Measurements from ENCODE around the gene QKI.
A peak's percentile ranks its signal among the peaks of the same experiment; 100 is the strongest.

Gene QKI

GRCh38 chr6:163392533-163392932 is 22.0 kb upstream of the QKI start:
- DNase-seq: no peak

- DNase-seq: no peak
Measured at GRCh38 chr6:163393923-163394322, 20.6 kb upstream of the QKI start.

DNA sequence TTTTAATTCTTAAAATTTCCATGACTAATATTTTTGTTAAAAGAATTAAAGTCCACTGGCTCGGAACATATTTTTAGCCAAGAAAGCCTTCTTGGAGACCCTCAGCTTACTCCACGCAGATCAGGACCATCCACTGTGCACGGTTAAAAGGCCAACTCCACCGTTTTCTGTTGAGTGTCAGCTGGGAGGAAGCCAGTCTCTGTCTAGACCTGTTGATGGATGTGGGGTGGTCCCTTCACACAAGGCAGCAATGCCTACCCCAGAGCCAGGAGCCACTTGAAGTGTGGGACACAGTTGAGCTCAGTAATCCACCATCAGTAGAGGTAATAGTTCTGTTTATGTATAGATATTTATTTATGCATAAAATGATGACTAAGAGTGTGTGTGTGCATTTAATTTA is 19.9 kb upstream of the QKI start:
- no peak for DNase-seq

DNA sequence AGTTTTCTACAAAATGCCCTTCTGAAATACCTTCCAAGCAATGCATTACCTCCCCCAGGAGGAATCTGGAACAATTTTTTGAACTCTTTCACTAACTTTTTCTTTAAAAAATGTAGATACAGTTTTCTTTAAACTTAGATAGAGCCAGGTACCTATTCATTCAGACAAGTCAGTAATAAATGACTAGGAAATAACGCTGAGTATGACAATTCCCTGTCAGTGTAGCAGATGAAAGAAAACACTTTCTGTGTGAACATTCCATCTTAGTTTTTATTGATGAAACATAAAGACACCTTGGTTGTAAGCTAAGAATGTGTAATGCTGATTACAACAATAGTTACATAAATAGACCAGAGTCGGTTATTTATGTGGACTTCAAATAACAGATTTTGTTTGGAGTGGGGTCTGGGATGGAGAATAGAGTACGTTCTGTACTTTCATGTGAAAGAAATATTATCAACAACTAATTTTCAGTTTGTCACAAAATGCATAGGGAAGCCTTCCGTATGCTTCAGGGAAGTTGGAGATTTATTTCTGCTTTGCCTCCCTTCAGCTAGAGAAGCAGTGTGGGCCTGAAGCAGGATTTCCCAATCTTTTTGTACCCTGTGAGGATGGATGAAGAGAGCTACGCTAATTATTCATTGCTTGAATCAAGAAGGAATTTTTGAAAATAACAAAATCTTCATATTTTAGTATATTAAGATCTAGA is 19.2 kb upstream of the QKI start:
- no peak for DNase-seq

DNA sequence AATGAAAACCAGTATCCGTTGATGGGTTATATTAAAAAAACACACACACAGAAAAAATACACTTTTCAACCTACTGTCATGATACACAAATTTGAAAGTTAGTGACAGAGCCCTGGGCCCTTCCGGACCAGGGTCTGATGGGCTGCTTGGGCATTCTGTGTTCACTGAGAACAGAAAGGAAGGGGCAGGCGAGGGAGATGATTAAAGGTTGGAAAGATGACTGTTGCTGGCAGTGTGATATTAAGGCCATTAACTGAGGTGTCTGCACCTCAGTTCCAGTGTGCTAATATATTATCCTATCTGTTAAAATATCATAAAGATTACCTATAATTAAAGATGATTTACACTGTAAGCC is 18.7 kb upstream of the QKI start:
- DNase-seq: no peak

- no peak for DNase-seq
Measured at GRCh38 chr6:163397326-163397725, 17.2 kb upstream of the QKI start.

GRCh38 chr6:163398115-163398514 is 16.4 kb upstream of the QKI start:
- DNase-seq: no peak

- no peak for DNase-seq
Measured at GRCh38 chr6:163398815-163399214, 15.7 kb upstream of the QKI start.

DNA sequence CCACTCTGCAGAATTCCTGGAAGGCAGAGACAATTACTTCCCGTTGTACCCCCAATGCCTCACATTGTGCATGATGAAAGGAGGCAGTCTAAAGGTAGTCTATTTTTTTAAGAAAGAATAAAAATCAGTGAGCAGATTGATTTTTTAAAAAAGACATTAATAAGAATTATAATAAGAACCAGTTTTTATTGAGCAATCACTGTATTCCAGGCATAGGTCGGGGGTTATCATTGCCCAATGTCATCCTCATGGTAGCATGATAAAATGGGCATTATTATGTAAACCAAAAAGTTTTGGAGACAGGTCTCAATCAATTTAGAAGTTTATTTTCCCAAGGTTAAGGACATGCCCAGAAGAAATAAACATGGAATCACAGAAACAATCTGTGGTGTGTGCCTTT is 14.0 kb upstream of the QKI start:
- no peak for DNase-seq

GRCh38 chr6:163401039-163401885 is 13.3 kb upstream of the QKI start:
- no peak for DNase-seq

DNA sequence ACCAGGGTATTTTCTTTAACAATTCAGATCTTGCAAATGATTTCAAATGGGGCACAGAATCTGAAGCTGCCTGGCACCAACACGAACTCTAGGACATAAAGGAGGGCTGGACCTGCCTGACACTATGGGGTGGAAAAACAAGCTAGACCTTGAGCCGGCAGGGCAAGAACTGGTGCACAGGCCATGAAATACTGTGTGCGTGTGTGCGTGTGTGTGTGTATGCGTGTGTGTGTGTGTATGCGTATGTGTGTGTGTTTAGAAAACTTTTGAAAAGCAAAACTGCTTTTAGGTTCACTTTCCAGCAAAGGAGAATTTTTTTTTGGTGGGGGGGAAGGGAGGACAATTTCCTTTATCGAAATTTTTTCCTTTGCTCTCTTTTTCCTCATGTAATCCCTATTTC is 11.9 kb upstream of the QKI start:
- DNase-seq: no peak

- no peak for DNase-seq
Measured at GRCh38 chr6:163404825-163405265, 9.7 kb upstream of the QKI start.

GRCh38 chr6:163405412-163406309 is 8.9 kb upstream of the QKI start:
- DNase-seq: no peak

DNA sequence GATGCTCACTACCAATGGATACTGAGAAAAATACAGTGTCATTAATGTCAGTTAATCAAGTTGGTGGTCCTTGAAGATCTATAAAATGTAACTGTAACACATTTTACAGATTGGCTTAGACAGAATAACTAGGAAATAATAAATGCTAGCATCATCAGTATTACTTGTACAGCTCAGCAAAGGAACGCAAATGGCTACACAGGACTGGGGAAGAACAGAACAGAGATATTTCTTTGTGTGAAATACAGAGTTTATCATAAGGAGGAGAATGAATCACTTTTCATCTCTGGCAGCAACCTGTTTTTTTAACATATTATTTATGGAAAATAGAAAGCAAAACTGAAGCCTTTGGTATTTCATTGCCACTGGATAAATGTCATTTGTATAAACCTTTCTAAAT is 8.2 kb upstream of the QKI start:
- no peak for DNase-seq

- no peak for DNase-seq
Measured at GRCh38 chr6:163406830-163407229, 7.7 kb upstream of the QKI start.

GRCh38 chr6:163408352-163408991 is 6.0 kb upstream of the QKI start:
- DNase-seq: no peak

DNA sequence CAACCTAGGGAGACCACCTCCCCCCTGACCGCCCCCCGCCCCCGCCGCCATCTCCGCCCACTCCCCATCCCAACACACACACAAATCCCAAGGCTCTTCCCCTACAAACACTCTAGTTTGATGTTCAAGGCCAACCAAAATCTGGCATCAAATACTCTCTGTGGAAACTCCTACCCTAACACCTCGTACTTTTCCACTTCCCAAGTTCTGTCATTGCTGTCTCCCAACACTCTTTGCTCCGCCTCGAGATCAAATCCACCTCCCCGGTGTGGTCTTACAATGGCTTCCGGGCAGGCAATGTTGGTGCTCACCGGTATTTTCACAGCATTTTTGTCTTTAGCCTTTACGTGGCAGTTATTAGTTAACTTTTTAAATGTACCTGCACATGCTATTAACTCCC is 4.8 kb upstream of the QKI start:
- no peak for DNase-seq

DNA sequence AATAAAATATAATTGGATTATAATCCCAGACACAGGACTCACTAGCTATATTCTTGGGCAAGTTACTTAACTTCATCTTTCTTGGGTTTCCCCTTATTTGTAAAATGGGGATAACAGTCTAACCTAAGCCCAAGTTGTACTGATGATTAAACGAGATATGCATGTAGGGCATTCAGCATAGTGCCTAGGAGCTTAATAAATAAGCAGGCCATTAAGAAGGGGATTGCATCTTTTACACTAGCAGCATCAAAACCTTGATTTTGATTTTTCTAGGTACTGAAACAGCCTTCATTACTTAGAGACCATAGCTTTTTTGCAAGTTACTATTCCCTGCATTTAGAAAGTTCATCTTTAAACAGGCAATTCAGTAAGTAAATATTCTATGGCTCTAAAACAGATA is 2.2 kb upstream of the QKI start:
- peak in 1 of 2 experiments; percentile 23 for DNase-seq

DNA sequence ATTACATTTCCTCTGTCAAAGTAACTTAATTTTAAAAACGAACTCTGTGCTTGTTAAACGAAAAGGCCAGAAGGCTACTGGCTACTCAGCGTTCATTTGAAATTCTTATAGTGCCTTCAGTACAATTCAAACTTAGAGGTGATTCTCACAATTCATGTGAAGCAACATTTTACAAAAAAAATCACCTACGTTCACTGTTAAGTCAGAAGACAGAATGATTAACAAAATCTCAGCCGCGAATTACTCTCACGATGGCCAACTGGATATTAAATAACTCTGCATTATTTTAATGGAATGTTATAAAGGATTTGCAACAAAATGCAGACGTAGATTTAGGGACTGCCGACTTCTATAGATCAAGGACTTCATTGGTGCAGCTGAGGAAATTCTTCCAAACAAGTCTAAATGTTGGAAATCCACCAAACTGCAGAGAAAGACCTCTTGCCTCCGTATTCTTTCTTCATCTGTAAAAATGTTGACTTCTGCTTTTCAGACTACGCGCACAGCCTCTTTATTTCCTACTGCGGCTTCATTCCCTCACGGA is 1.6 kb upstream of the QKI start:
- DNase-seq: no peak

- DNase-seq: peak; percentile 76 to 88
Measured at GRCh38 chr6:163413345-163414116, 987 bp upstream of the QKI start.

GRCh38 chr6:163414946-163415619 is 565 bp downstream of the QKI start:
- peak in 1 of 2 experiments; percentile 46 for DNase-seq

All from NCI-H524 (cell line).